Heart right ventricle (tissue), 16 donors: ENCODE results near the gene NT5DC1. TPM values are rescaled to one million over a fixed set of nuclear protein-coding genes. Genes with fewer than 3 reads are reported as not detected.
A peak's percentile ranks its signal among the peaks of the same experiment; 100 is the strongest.

Source experiments
- ATAC-seq, 8 donors: fragments of 200-7000 bp; cut with Tn5 transposase; one replicate each; pipeline ENCODE4 v1.9.1; 2020; ENCODE audit warnings: mild to moderate bottlenecking in 8 of 8, moderate library complexity in 8 of 8, moderate number of reproducible peaks in 1 of 8
- DNase-seq, 2 donors: peaks; one replicate each; pipeline ENCODE4 v3.0.0-alpha.2; 2020
- H3K27ac ChIP-seq, 10 donors: fragments of 200-600 bp; sonication (generic) in 2 of 10; one replicate each; pipeline versions ENCODE4 v1.5.0 to v1.8.0; 2020 to 2022; ENCODE audit warnings: mild to moderate bottlenecking in 3 of 10
- H3K27me3 ChIP-seq, 7 donors: fragments of 200-600 bp; one replicate each; pipeline ENCODE4 v1.8.0; 2021 to 2022; ENCODE audit warnings: mild to moderate bottlenecking in 2 of 7
- H3K36me3 ChIP-seq, 9 donors: fragments of 200-600 bp; sonication (generic) in 1 of 9; one replicate each; pipeline versions ENCODE4 v1.5.0 to v1.8.0; 2020 to 2022; ENCODE audit warnings: mild to moderate bottlenecking in 2 of 9
- H3K4me1 ChIP-seq, 9 donors: fragments of 200-600 bp; sonication (generic) in 1 of 9; one replicate each; pipeline versions ENCODE4 v1.5.0 to v1.8.0; 2020 to 2022; ENCODE audit warnings: mild to moderate bottlenecking in 4 of 9
- H3K4me3 ChIP-seq, 10 donors: fragments of 200-600 bp; sonication (generic) in 2 of 10; one replicate each; pipeline versions ENCODE4 v1.5.0 to v1.8.0; 2020 to 2022; ENCODE audit warnings: mild to moderate bottlenecking in 7 of 10, moderate library complexity in 2 of 10
- H3K9me3 ChIP-seq, 11 donors: fragments of 200-600 bp in 10 of 11; sonication (generic) in 2 of 11; one replicate each; pipeline versions ENCODE4 v1.5.0 to v1.8.0; 2013 to 2022; ENCODE audit warnings: mild to moderate bottlenecking in 2 of 11, control low read depth in 1 of 11, moderate library complexity in 1 of 11
- CTCF ChIP-seq, 9 donors: fragments of 200-600 bp; sonication (generic) in 2 of 9; IDR thresholded peaks; one replicate each; pipeline versions ENCODE4 v1.5.0 to v1.8.0; 2021 to 2022; ENCODE audit warnings: antibody characterized with exemption in 9 of 9, mild to moderate bottlenecking in 5 of 9, moderate library complexity in 1 of 9
- WGBS, 2 donors: extraction: QIAGEN DNeasy Blood & Tissue Kit; methylation state at CpG; one replicate each; pipeline ENCODE4 v1.1.7; 2013; ENCODE audit warnings: inconsistent platforms in 1 of 2; 5-methylcytosine and 5-hydroxymethylcytosine counted together
- intact Hi-C, 10 donors: fragments of 100-400 bp; cut with DNase I; formaldehyde crosslinking; loops; one replicate each; pipeline versions ENCODE4 v1.11.1 to v1.14.2; 2022
- polyA plus RNA-seq, 2 donors: library from polyadenylated mRNA; stranded (reverse); fragments of 200-250 nt; gene quantifications; one replicate each; pipeline ENCODE4 v1.2.3, GENCODE V29; 2013
- total RNA-seq, 10 donors: library from RNA; stranded (reverse); fragmentation: NEBNext Ultra II Directional in 3 of 10; extraction: Animal tissue kit (Norgen Biotek cat#: 25700) in 3 of 10; gene quantifications; one replicate each; pipeline versions ENCODE4 v1.2.1 to v1.2.4, GENCODE V29; 2021 to 2023
- donor health status: Arrhythmogenic right ventricular cardiomyopathy.
- donor health status: ischemic (EF 13 %, LVEDD 7.1; RV severe dilation, severe dysfunction).
- donor health status: healthy with polysubstance abuse.
- donor health status: DM: no; HTN: yes; CAD: no.
- donor health status: DM: no; HTN: no; CAD: no.
- donor health status: ischemic (EF 25% LVEDD 6.9; RV normal size, moderate dysfunction).
- donor health status: ischemic (EF 25% LVEDD 5.7; RV mildly dilated, moderate dysfunction).
- donor health status: healthy.
- donor health status: DM: yes; HTN: yes; CAD: no.
- donor health status: Ischemic cardiomyopathy.
- donor health status: ischemic (EF 35%, LVEDD 5.7; RV mildly dilated, moderate dysfunction).
- donor health status: nonischemic (EF 11% LVEDD 7.7; RV severe dilation, severe dysfunction).
- donor health status: DM: yes; HTN: yes; CAD: no.
- donor health status: PGD.
- donor health status: ischemic (EF 29% LVEDD 5.4; RV normal size, mild dysfunction).
- donor health status: nonischemic (EF 23%, LVEDD 6.1; RV moderate dilation, normal function).

Gene NT5DC1
- total and polyA plus RNA-seq, 12 donors = 5.9 to 69.7 (median 57.3) TPM

DNA sequence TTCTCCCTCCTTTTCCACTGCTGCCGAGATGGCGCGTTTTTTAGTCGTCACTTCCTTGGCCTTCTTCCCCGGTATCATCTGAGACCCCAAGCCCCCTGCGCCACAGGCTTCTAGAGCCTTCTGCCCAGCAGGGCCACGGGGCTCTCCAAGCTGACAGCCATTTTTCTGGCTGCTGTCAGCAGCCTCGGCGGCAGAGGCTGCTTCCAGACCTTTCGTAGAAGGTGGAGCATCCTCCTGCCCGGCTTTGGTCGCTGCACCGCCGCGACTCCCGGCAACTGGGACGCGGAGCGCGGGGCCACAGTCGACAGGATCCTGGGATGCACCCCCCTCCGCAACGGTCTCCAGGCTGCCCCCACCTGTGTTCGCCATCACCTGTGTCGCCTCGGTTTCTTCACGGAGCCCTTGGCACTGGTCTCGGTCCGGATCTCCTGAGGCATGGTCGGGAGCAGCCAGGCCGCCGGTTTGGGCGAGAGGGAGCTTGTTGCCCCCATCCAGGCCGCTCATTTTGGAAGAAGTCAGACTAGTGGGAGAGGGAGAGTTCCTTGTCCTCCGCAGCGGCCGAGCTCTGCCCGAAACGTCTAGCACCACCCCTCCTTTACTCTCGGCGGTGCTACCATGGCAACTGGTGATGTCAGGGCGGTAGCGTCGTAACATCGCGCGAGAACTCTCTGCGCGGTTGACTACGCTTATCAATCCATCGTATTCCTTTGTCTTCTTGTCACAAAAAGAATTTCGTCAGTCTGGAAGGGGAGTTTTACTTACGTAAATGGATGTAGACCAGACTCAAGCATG is 153.0 kb downstream of the NT5DC1 start, which contains the start of gene TSPYL4:
TSS of gene TSPYL4 (minus strand) at position 571 of the 792 bp plus-strand sequence. CDS start at position 504, 67 bp downstream.
- TF ChIP-seq CTCF (IDR thresholded peaks at IDR 0.05) = no peak
- ATAC-seq (peak; percentile 95 to 99 (median 98)), DNase-seq (peak; percentile 91 to 96)
- intact Hi-C loops = loop anchor here in 1 of 10 donors (1.0 kb wide), 1 partner anchor 26 kb away; the partner anchor contains the start of gene TSPYL1
- Histone ChIP-seq H3K9me3 (no peaks in the 10 kb centered on the region), H3K27ac (peak within 1 kb of the TSS; percentile 57 to 92 (median 88)), H3K4me1 (peaks cover 0 to 66% (median 57%) of the 10 kb centered on the region in 9 donors), H3K27me3 (no peaks in the 10 kb centered on the region), H3K4me3 (peak within 1 kb of the TSS; percentile 78 to 97 (median 86)), H3K36me3 (peaks cover 0 to 3% (median 0%) of the 10 kb centered on the region in 9 donors)
- WGBS, 2 donors = 0 to 1% methylated on average over 53 of the region's 53 CpGs

DNA sequence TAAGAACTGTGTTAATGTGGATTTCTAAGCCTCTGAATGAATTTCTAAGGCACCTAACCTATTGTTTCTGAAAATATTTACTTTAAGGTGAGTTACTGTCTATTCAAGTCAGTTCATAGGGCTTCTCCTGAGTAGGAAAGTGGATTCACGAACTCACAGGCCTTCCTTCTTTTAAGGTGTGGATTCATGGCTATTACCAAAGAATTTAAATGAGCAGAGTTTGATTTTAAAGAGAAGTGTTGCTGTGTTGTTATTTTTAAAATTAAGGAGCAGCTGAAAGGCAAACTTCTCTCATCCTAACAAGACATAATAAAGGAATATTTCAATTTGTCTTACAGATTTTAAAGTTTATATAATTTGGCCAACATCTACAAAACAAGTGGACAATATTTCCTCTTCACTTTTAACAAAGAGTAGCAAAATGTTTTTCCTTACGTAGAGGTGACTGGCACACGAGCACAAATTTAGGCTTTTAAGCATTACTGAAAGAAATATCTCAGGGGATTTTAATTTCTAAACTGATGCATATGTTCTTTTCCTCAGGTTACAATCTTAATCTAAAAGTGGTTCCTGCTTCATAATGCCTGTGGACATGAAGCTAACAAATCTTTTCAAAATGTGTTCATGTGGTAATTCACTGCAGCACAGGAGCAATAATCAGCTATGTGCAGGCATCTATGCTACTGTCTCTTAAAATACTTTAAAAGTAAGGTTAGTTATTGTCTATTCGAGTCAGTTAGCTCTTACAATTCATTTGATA is 153.8 kb downstream of the NT5DC1 start:
- Histone ChIP-seq H3K4me1 (peaks cover 0 to 58% (median 51%) of the 10 kb centered on the region in 9 donors), H3K9me3 (no peaks in the 10 kb centered on the region), H3K27ac (peak overlapping the region; percentile 57 to 92 (median 88)), H3K36me3 (peaks cover 0 to 10% (median 0%) of the 10 kb centered on the region in 9 donors), H3K4me3 (peak overlapping the region; percentile 78 to 97 (median 86)), H3K27me3 (no peaks in the 10 kb centered on the region)
- TF ChIP-seq CTCF (IDR thresholded peaks at IDR 0.05) = no peak
- DNase-seq (no peak), ATAC-seq (no peak)
- 7% methylated on average over 4 of the region's 4 CpGs for WGBS, 2 donors
- intact Hi-C loops = loop anchor here in 1 of 10 donors (1.0 kb wide), 1 partner anchor 25 kb away; the partner anchor contains the start of gene TSPYL1

- no peak for TF ChIP-seq CTCF (IDR thresholded peaks at IDR 0.05)
- WGBS, 2 donors = 30 to 43% methylated on average over 5 of the region's 5 CpGs
- no peaks in the 10 kb centered on the region for H3K9me3 ChIP-seq
- H3K36me3 ChIP-seq = peaks cover 0 to 18% (median 0%) of the 10 kb centered on the region in 9 donors
- peak overlapping the region in 9 of 10 donors; percentile 77 to 92 (median 89) for H3K27ac ChIP-seq
- intact Hi-C loops = no loop called here
- ATAC-seq (peak in 2 of 8 donors; percentile 29 to 42), DNase-seq (no peak)
- H3K27me3 ChIP-seq = no peaks in the 10 kb centered on the region
- H3K4me3 ChIP-seq = peak overlapping the region in 8 of 10 donors; percentile 78 to 97 (median 85)
- peaks cover 0 to 50% (median 43%) of the 10 kb centered on the region in 9 donors for H3K4me1 ChIP-seq
Measured at GRCh38 chr6:116255246-116255800, 154.7 kb downstream of the NT5DC1 start.

DNA sequence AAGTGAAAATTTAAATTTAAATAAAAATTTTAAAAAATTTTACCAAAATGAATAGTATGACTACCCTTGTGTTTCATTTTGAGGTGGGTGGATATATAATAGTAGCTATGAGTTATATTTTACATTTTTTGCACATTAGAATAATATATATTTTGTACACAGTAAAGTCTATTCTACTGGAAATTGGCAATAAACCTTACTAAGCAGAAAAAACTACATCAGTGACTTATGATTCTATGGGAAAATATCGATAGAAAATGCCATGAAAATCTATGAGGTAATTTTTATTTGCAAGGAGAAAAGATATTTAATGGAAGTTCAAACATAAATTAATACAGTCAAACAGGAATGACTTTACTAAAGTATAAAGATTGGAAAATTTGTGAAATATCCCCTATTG is 156.0 kb downstream of the NT5DC1 start:
- Histone ChIP-seq H3K4me1 (peaks cover 0 to 36% (median 29%) of the 10 kb centered on the region in 9 donors), H3K4me3 (no peak overlapping the region), H3K27me3 (no peaks in the 10 kb centered on the region), H3K36me3 (peaks cover 0 to 18% (median 0%) of the 10 kb centered on the region in 9 donors), H3K9me3 (no peaks in the 10 kb centered on the region), H3K27ac (no peak overlapping the region)
- intact Hi-C loops = no loop called here
- 98 to 99% methylated on average over 1 of the region's 1 CpG for WGBS, 2 donors
- no peak for ATAC-seq
- no peak for DNase-seq
- TF ChIP-seq CTCF (IDR thresholded peaks at IDR 0.05) = no peak
